22Rv1 (cell line): ENCODE results near the gene VPS26B.
"Not testable (repeated sequence)": the region's sequence is repeated elsewhere in the genome, so short reads cannot be mapped to it uniquely, and the experiment has no call there.

ENCODE experiments used
- H3K27ac ChIP-seq: fragments of 450-650 bp; 2 replicates; pipeline ENCODE4 v1.5.1; 2017
- ZFX ChIP-seq: fragments of 450-650 bp; IDR thresholded peaks from 2 replicates; pipeline ENCODE4 v1.6.1; 2017; ENCODE audit warnings: antibody characterized with exemption, borderline replicate concordance
- TF ChIP-seq, protein P1 (sequence below): fragments of 450-650 bp; IDR thresholded peaks from 2 replicates; pipeline ENCODE4 v1.5.1; 2017; ENCODE audit warnings: mild to moderate bottlenecking

VPS26B gene

GRCh38 chr11:134283461-134284230 lies 59.2 kb downstream of the VPS26B start:
- H3K27ac ChIP-seq = no peak overlapping the region
- TF ChIP-seq, protein P1, sequence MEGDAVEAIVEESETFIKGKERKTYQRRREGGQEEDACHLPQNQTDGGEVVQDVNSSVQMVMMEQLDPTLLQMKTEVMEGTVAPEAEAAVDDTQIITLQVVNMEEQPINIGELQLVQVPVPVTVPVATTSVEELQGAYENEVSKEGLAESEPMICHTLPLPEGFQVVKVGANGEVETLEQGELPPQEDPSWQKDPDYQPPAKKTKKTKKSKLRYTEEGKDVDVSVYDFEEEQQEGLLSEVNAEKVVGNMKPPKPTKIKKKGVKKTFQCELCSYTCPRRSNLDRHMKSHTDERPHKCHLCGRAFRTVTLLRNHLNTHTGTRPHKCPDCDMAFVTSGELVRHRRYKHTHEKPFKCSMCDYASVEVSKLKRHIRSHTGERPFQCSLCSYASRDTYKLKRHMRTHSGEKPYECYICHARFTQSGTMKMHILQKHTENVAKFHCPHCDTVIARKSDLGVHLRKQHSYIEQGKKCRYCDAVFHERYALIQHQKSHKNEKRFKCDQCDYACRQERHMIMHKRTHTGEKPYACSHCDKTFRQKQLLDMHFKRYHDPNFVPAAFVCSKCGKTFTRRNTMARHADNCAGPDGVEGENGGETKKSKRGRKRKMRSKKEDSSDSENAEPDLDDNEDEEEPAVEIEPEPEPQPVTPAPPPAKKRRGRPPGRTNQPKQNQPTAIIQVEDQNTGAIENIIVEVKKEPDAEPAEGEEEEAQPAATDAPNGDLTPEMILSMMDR = no peak
- TF ChIP-seq ZFX = no peak

GRCh38 chr11:134284349-134284748 lies 59.9 kb downstream of the VPS26B start:
- H3K27ac ChIP-seq = not testable (repeated sequence)

GRCh38 chr11:134287561-134287960 lies 63.1 kb downstream of the VPS26B start:
- no peak overlapping the region for H3K27ac ChIP-seq
- TF ChIP-seq, protein P1 = no peak
- TF ChIP-seq ZFX = no peak

- TF ChIP-seq, protein P1 = no peak
- no peak for TF ChIP-seq ZFX
- no peak overlapping the region for H3K27ac ChIP-seq
Observed at GRCh38 chr11:134288486-134288885, 64.0 kb downstream of the VPS26B start.

DNA sequence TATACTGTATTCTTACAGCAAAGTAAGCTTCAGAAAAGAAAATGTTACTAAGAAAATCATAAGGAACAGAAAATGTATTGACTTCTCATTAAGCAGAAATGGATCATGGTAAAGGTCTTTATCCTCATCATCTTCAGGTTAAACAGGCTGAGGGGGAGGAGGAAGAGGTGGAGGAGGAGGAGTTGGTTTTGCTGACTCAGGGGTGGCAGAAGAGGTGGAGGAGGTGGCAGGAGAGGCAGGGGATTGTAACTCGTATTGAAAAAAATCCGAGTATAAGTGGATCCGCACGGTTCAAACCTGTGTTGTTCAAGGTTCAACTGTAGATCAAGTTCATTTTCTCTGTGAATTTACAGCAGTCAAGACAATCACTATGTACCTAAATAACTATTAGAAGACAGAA lies 64.7 kb downstream of the VPS26B start:
- H3K27ac ChIP-seq = no peak overlapping the region
- TF ChIP-seq, protein P1 = no peak
- TF ChIP-seq ZFX = no peak

DNA sequence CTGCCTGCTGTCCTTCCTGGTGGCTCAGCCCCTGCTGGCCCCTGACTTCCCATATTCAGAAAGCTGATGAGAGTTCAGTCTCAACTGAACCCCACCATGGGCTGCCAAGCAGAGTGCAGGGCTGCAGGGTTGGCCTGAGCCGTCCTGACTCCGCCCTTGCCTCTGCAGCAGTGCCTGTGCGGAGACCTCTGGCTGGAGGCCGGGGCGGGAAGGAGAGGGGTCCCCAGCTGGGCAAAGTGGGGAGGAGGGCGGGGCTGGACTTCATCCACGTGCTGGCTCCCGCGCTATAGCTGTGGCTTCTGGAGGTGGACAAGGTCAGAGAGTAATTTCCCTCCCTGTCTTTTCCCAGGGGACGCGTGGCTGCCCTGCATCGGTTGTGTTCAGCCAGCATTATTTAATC lies 65.3 kb downstream of the VPS26B start:
- TF ChIP-seq, protein P1 = no peak
- no peak for TF ChIP-seq ZFX
- H3K27ac ChIP-seq = no peak overlapping the region

GRCh38 chr11:134290646-134291045 lies 66.2 kb downstream of the VPS26B start:
- no peak for TF ChIP-seq ZFX

GRCh38 chr11:134291196-134291595 lies 66.7 kb downstream of the VPS26B start:
- TF ChIP-seq, protein P1 = no peak
- no peak for TF ChIP-seq ZFX
- H3K27ac ChIP-seq = no peak overlapping the region

More at GRCh38 chr11:134290646-134291045, 66.2 kb downstream of the VPS26B start:
- H3K27ac ChIP-seq = no peak overlapping the region
